Measurements from ENCODE around the gene TDRD7. TPM values are rescaled to one million over a fixed set of nuclear protein-coding genes. Genes with fewer than 3 reads are reported as not detected.

Gene TDRD7
- 14.3 and 15.4 TPM in 2 replicates for total RNA-seq

DNA sequence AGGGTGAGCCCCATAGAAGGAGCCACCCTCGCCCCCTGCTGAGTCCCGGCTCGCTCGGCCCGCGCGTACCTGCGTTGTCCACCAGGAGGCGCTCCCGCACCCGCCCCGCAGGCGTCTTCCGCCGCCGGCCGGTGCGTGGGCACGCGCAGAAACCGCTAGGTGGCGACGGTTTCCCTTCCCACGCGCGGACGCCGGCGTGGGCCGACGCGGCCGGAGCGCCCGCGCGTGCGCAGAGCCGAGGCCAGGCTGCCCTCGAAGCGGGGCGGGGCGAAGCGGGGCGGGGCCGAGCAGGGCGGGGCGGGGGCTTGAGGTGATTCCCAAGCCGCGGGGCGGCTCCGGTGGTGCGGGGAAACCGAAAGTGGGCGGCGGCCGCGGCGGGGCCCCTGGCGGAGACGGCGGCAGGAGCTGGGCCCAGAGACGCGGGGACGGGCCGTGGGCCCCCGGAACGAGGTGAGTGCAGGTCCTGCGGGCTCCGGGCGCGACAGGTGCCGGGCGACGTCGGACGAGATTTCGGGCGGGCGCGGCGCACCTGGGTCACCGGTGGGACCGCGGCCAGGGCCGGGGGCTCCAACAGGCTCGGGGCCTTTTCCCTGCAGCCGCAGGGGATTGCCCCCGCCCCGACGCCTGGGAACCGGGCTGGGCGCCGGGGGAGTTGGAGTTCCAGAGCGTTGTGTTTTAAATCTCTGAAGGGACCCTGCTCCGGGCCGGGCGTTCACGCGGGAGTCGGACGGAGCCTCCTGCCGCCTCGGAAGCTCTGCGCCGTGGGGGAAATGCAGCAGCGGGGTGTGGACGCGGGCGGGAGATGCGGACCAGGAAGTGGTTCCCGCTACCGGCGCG lies at the start of gene TDRD7:
TDRD7 (plus strand) TSS at position 308 of the 837 bp plus-strand sequence. CDS start 16,370 bp downstream, outside the sequence.

GRCh38 chr9:97501177-97501971 lies 89.5 kb downstream of the TDRD7 start, which contains the start of gene TMOD1:
Gene TMOD1 (plus strand): TSS chr9:97501666. CDS start chr9:97524189, 22,523 bp downstream.

Other genes with a start within 250 kb of the TDRD7 start
- gene CCDC180, start 104.4 kb upstream of the TDRD7 start, total RNA-seq, result 0.64 and 1.4 TPM in 2 replicates
- gene TMOD1, start 89.6 kb downstream of the TDRD7 start, total RNA-seq, result 0.60 and 1.1 TPM in 2 replicates
- gene TSTD2, start 221.3 kb downstream of the TDRD7 start, total RNA-seq, result 8.3 and 9.7 TPM in 2 replicates
- 32.2 and 32.8 TPM in 2 replicates for gene NCBP1, start 221.7 kb downstream of the TDRD7 start, total RNA-seq

All from mammary microvascular endothelial cell (primary cell).